ENCODE results near the gene SZRD1. TPM values are rescaled to one million over a fixed set of nuclear protein-coding genes. Genes with fewer than 3 reads are reported as not detected.
A peak's percentile ranks its signal among the peaks of the same experiment; 100 is the strongest.

The SZRD1 gene
- total RNA-seq, 2 experiments from 2014 or later: 156 to 157 TPM

DNA sequence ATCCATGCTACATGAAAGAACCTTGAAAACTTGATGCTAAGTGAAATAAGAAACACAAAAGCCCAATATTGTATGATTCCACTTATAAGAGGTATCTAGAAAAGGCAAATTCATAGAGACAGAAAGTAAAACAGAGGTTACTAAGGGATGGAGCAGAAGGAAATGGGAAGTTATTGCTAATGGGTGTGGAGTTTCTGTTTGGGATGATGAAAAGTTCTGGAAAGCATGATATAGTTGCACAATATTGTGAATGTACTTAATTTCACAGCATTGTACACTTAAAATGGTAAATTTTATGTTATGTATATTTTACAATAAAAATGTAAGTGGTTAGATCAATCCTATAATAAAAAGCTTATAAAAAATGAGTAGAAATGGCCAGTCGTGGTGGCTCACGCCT is 71.9 kb downstream of the SZRD1 start:
- H3K27ac Mint-ChIP-seq: no peak overlapping the region

DNA sequence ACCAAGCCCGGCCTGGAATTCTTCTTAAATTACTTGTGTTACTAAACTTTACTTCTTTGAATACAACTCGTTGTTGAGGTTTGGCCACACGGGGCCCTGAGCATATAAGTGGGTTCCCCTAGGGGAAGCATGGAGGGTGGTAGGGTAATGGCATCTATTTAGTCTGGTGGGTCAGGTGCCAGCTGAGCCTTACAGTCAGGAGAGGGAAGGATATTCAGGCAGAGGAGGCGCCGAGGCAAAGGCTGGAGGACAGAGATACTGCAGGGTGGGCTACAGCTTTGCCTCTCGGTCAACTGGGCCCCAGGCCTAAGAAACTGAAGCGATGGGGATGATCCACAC is 73.1 kb downstream of the SZRD1 start:
- POLR2A ChIA-PET: interaction anchor here (1.0 to 3.9 kb wide), 18 partner anchors 9 to 606 kb away, joined by 3 to 36 read pairs (median 6); partner anchors contain the start of genes FBXO42, RNU1-1 and SZRD1
- Mint-ChIP-seq H3K36me3 (ENCODE audit: low read depth) (peaks cover 34% of the 10 kb centered on the region), H3K9me3 (no peaks in the 10 kb centered on the region)

More for the DNA sequence above, 71.9 kb downstream of the SZRD1 start:
- ChIA-PET CTCF (interaction anchor here (2.6 kb wide), 1 partner anchor 18 kb away, joined by 15 read pairs; no protein-coding TSS in a partner anchor), POLR2A (interaction anchor here (2.6 kb wide), 1 partner anchor 8 kb away, joined by 7 read pairs; no protein-coding TSS in a partner anchor)
- H3K27me3 Mint-ChIP-seq: peaks cover under 1% of the 10 kb centered on the region
- H3K4me3 Mint-ChIP-seq: no peak overlapping the region
- peaks cover 35% of the 10 kb centered on the region for H3K4me1 Mint-ChIP-seq
- peaks cover 24% of the 10 kb centered on the region for H3K36me3 Mint-ChIP-seq (ENCODE audit: low read depth)
- DNase-seq: no peak
- H3K9me3 Mint-ChIP-seq: no peaks in the 10 kb centered on the region

DNA sequence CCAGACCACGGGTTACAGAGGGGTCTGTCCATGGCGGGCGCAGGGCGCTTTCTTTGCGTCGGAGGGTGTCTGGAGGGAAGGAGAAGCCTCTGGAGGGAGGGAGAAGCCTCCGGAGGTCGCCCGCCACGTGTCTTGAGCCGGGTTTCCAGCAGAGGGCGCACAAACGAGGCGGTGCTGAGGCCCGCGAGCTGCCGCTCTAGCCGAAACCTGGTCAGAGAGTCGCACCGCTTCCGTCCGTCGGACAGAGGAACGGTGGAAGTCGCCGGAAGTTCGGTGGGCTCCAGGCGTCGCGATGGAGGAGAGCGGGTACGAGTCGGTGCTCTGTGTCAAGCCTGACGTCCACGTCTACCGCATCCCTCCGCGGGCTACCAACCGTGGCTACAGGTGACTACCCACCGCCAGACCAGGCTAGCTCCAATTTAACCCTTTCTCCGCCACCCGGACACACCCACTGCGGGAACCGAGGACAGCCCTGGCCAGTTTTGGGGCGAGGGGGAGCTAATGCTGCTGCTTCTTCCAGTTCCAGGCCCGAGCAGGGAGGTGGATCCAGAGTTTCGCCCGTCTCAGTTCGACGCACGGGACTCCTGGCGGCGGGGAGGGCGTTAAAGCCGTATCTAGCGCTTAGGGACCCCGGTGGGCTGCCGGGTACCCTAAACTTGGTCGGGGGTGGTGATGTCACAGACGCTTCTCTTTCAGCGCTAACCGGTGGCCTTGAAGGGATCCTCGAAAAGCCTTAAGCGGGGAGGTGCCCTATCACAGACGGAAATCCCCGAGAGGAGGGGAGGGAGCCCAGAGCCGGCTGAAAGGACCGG is 73.6 kb downstream of the SZRD1 start, which contains the start of gene NECAP2:
NECAP2 (plus strand) TSS at position 255 of the 812 bp plus-strand sequence; CDS start at position 293, 38 bp downstream.
- POLR2A ChIA-PET: interaction anchor here (1.0 to 3.9 kb wide), 19 partner anchors 9 to 607 kb away, joined by 3 to 36 read pairs (median 6); partner anchors contain the start of genes FBXO42, RNU1-1 and SZRD1
- peak within 1 kb of the TSS; percentile 91 for H3K4me3 Mint-ChIP-seq
- peaks cover 49% of the 10 kb centered on the region for H3K4me1 Mint-ChIP-seq

More for the DNA sequence above, 73.1 kb downstream of the SZRD1 start:
- H3K4me3 Mint-ChIP-seq: peak overlapping the region; percentile 91
- peaks cover 45% of the 10 kb centered on the region for H3K4me1 Mint-ChIP-seq
- CTCF ChIA-PET: interaction anchor here (0.6 to 3.3 kb wide), 13 partner anchors 8 to 268 kb away, joined by 3 to 15 read pairs (median 5); no protein-coding TSS in a partner anchor
- H3K27me3 Mint-ChIP-seq: no peaks in the 10 kb centered on the region
- DNase-seq: no peak
- H3K27ac Mint-ChIP-seq: peak overlapping the region; percentile 88

DNA sequence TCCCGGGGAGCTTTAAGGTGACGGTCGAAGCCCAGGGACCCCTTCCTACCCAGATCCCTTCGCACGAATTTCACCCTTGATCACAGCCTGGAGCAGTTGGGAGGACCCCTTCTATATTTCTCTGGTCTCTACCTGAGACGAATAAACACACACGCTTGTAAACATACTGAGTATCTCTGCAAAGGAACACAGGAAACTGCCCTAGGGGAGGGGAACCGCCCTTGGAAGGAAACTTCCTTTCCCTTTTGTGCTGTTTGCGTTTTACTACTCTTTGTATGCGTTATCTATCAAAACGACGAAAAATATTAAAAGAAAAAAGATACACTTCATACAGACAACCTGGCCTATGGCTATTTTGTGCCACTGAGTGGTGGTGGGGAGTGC is 74.2 kb downstream of the SZRD1 start:
- peak overlapping the region; percentile 91 for H3K4me3 Mint-ChIP-seq
- peaks cover 41% of the 10 kb centered on the region for H3K36me3 Mint-ChIP-seq (ENCODE audit: low read depth)
- peak overlapping the region; percentile 88 for H3K27ac Mint-ChIP-seq
- DNase-seq: no peak
- no peaks in the 10 kb centered on the region for H3K27me3 Mint-ChIP-seq
- H3K9me3 Mint-ChIP-seq: no peaks in the 10 kb centered on the region
- H3K4me1 Mint-ChIP-seq: peaks cover 49% of the 10 kb centered on the region
- POLR2A ChIA-PET: interaction anchor here (1.0 to 3.9 kb wide), 16 partner anchors 8 to 607 kb away, joined by 3 to 36 read pairs (median 8); partner anchors contain the start of genes FBXO42, RNU1-1 and SZRD1
- CTCF ChIA-PET: interaction anchor here (0.6 to 3.3 kb wide), 15 partner anchors 8 to 1185 kb away, joined by 3 to 15 read pairs (median 5); partner anchors contain the start of gene FBXO42

More for the DNA sequence above, 73.6 kb downstream of the SZRD1 start, which contains the start of gene NECAP2:
- peak; percentile 94 for DNase-seq
- CTCF ChIA-PET: interaction anchor here (0.6 to 3.3 kb wide), 17 partner anchors 8 to 268 kb away, joined by 3 to 15 read pairs (median 4); partner anchors contain the start of gene FBXO42
- Mint-ChIP-seq H3K27ac (peak within 1 kb of the TSS; percentile 88), H3K36me3 (ENCODE audit: low read depth) (peaks cover 38% of the 10 kb centered on the region), H3K27me3 (no peaks in the 10 kb centered on the region), H3K9me3 (no peaks in the 10 kb centered on the region)

DNA sequence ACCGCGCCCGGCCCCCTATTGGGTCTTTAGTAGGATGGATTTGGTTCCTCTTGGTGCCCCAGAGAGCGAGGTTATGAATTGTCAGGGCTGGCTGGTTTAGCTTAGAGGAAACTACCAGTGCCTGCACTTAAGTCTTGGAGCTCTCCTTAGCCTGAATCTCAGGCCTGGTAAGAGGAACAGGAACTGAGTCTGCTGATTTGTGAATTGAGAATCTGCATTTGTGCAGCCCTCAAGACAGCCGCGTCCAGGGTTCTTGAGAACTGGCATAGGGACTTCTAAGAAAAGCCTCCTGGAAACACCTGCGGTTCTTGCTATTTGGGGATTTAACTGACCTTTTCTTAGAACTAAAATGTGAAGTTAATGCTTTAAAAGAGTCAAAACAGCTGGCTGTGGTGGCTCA is 75.2 kb downstream of the SZRD1 start:
- CTCF ChIA-PET: interaction anchor here (3.3 kb wide), 1 partner anchor 10 kb away, joined by 13 read pairs; no protein-coding TSS in a partner anchor
- DNase-seq: peak; percentile 43
- POLR2A ChIA-PET: interaction anchor here (0.8 to 3.9 kb wide), 12 partner anchors 7 to 463 kb away, joined by 3 to 36 read pairs (median 4); partner anchors contain the start of genes RNU1-1 and SZRD1

DNA sequence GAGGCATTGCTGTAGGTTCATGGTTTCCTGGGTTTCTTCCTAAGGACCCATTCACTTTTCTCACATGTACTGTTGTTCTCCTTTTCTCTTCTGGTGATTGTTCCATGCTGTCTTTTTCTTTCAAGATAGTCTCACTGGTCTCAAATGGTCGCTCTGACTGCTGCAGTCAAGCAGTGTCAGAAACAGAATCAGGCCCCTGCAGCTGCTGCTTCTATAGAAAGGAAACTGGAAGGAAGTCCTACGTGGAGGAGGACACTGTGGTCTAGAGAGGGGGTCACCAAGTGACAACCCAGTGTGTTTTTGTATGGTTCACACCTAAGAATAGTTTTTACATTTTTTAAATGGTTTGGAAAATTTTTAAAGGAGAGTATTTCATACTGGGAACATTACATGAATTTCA is 75.9 kb downstream of the SZRD1 start:
- DNase-seq: no peak
- Mint-ChIP-seq H3K4me1 (peaks cover 53% of the 10 kb centered on the region), H3K27ac (peak overlapping the region; percentile 88), H3K4me3 (peak overlapping the region; percentile 91), H3K9me3 (no peaks in the 10 kb centered on the region), H3K27me3 (no peaks in the 10 kb centered on the region), H3K36me3 (ENCODE audit: low read depth) (peaks cover 52% of the 10 kb centered on the region)
- CTCF ChIA-PET: interaction anchor here (3.3 kb wide), 1 partner anchor 11 kb away, joined by 13 read pairs; no protein-coding TSS in a partner anchor
- POLR2A ChIA-PET: interaction anchor here (0.8 to 3.9 kb wide), 10 partner anchors 10 to 462 kb away, joined by 3 to 36 read pairs (median 6); partner anchors contain the start of genes RNU1-1 and SZRD1

More for the DNA sequence above, 75.2 kb downstream of the SZRD1 start:
- peak overlapping the region; percentile 88 for H3K27ac Mint-ChIP-seq
- H3K4me3 Mint-ChIP-seq: peak overlapping the region; percentile 91
- H3K36me3 Mint-ChIP-seq (ENCODE audit: low read depth): peaks cover 45% of the 10 kb centered on the region
- H3K27me3 Mint-ChIP-seq: no peaks in the 10 kb centered on the region
- H3K4me1 Mint-ChIP-seq: peaks cover 50% of the 10 kb centered on the region
- no peaks in the 10 kb centered on the region for H3K9me3 Mint-ChIP-seq

DNA sequence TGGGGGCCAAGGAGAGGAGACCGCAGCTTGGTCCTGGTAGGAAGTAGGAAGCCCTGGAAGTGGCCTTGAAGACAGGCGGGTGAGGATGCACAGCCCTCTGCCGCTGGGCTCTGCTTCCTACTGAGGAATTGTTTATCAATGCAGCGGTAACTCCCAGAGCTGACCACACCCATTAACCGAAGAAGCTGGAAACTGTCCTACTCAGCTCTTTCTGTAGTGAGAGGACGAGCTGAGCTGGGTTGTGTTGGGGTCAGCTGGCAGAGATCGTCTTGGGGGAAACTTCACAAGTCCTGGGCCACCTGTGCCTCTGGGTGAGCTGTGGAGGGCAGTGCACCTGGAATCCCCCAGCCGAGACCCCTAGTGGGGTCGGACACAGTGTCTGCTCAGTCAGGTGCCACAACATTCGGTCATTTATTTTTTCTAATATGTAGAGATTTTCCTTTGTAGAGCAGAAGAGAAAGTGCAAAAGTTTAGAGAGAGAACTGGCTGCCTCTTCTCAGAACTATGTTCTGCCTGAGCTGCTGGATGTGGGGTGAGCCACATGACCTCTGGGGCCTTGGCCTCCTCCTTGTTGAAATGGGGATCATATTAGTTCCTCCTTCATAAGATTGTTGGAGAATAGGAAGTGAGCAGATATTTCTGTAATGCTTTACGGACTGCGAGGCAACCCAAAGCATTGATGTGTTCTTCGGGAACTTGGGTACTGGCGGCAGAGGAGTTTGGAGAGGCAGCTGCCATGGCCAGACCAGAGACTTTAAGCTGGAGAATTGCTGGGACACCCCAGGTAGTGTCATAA is 77.1 kb downstream of the SZRD1 start:
- peaks cover 64% of the 10 kb centered on the region for H3K36me3 Mint-ChIP-seq (ENCODE audit: low read depth)
- H3K27me3 Mint-ChIP-seq: no peaks in the 10 kb centered on the region
- DNase-seq: no peak
- POLR2A ChIA-PET: interaction anchor here (1.1 to 3.9 kb wide), 6 partner anchors 9 to 92 kb away, joined by 3 to 27 read pairs (median 8); partner anchors contain the start of gene RNU1-1
- H3K27ac Mint-ChIP-seq: peak overlapping the region; percentile 59
- H3K9me3 Mint-ChIP-seq: no peaks in the 10 kb centered on the region
- CTCF ChIA-PET: interaction anchor here (0.9 kb wide), 1 partner anchor 82 kb away, joined by 4 read pairs; no protein-coding TSS in a partner anchor
- H3K4me1 Mint-ChIP-seq: peaks cover 61% of the 10 kb centered on the region
- H3K4me3 Mint-ChIP-seq: peak overlapping the region; percentile 21

DNA sequence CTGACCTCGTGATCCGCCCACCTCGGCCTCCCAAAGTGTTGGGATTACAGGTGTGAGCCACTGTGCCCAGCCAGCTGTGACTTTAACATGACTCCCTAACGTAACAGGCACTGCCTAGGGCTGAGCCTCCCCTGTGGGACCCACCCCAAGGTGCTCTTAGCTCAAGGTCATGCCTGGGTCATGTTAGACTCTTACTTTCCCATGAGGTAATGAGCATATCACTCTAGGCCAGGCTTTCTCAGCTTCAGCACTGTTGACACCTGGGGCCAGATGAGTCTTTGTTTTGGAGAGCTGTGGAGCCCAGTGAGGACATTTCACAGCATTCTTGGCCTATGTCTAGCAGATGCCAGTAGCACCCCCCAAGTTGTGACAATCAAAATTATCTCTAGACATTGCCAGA is 78.0 kb downstream of the SZRD1 start:
- ChIA-PET POLR2A (interaction anchor here (1.2 to 3.2 kb wide), 4 partner anchors 8 to 77 kb away, joined by 4 to 11 read pairs (median 8); partner anchors contain the start of gene RNU1-1), CTCF (no interaction called here)
- Mint-ChIP-seq H3K4me3 (no peak overlapping the region), H3K27ac (no peak overlapping the region), H3K27me3 (no peaks in the 10 kb centered on the region), H3K36me3 (ENCODE audit: low read depth) (peaks cover 73% of the 10 kb centered on the region), H3K9me3 (no peaks in the 10 kb centered on the region), H3K4me1 (peaks cover 66% of the 10 kb centered on the region)
- no peak for DNase-seq

DNA sequence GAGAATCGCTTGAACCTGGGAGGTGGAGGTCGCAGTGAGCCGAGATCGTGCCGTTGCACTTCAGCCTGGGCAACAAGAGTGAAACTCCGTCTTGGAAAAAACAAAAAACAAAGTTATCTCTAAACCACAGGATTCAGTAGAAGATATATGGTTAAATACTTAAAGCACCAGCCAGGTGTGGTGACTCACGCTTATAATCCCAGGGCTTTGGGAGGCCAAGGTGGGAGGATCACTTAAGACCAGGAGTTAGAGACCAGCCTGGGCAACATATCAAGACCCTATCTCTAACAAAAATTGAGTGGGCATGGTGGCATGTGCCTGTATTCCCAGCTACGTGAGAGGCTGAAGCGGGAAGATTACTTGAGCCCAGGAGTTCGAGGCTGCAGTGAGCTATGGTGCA is 79.1 kb downstream of the SZRD1 start:
- CTCF ChIA-PET: interaction anchor here (1.3 kb wide), 1 partner anchor 175 kb away, joined by 4 read pairs; no protein-coding TSS in a partner anchor
- no peaks in the 10 kb centered on the region for H3K27me3 Mint-ChIP-seq
- H3K27ac Mint-ChIP-seq: no peak overlapping the region
- DNase-seq: no peak
- POLR2A ChIA-PET: no interaction called here
- H3K9me3 Mint-ChIP-seq: no peaks in the 10 kb centered on the region
- peaks cover 67% of the 10 kb centered on the region for H3K4me1 Mint-ChIP-seq
- H3K36me3 Mint-ChIP-seq (ENCODE audit: low read depth): peaks cover 79% of the 10 kb centered on the region
- no peak overlapping the region for H3K4me3 Mint-ChIP-seq

DNA sequence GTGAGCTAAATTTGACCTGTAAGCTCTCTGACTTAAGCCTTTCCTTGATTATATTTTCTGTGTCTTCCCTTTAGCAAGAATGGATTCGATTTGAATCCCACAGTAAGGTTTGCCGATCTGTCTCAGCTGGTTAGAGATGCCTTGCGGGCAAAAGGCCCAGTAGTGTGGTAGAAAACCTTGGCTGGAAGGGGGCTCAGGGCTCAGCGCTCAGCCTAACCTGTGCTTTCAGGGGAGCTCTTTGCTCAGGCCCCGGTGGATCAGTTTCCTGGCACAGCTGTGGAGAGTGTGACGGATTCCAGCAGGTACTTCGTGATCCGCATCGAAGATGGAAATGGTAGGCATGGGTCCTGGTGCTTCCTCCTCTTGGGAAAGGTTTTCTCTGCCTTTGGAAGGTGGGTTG is 80.6 kb downstream of the SZRD1 start:
- H3K4me3 Mint-ChIP-seq: no peak overlapping the region
- H3K36me3 Mint-ChIP-seq (ENCODE audit: low read depth): peaks cover 81% of the 10 kb centered on the region
- no peaks in the 10 kb centered on the region for H3K9me3 Mint-ChIP-seq
- DNase-seq: no peak
- POLR2A ChIA-PET: interaction anchor here (0.6 kb wide), 1 partner anchor 219 kb away, joined by 3 read pairs; no protein-coding TSS in a partner anchor
- CTCF ChIA-PET: interaction anchor here (0.5 kb wide), 1 partner anchor 31 kb away, joined by 3 read pairs; no protein-coding TSS in a partner anchor
- H3K4me1 Mint-ChIP-seq: peaks cover 61% of the 10 kb centered on the region
- no peaks in the 10 kb centered on the region for H3K27me3 Mint-ChIP-seq
- H3K27ac Mint-ChIP-seq: no peak overlapping the region
